ENCODE data around the gene PRELP. TPM values are rescaled to one million over a fixed set of nuclear protein-coding genes. Genes with fewer than 3 reads are reported as not detected.

Gene PRELP
- total and polyA plus RNA-seq, 2 of the 8 experiments (the other 6 are each of a cell fraction or from before 2014, with no cell fraction given), result 0.13 to 0.23 TPM

DNA sequence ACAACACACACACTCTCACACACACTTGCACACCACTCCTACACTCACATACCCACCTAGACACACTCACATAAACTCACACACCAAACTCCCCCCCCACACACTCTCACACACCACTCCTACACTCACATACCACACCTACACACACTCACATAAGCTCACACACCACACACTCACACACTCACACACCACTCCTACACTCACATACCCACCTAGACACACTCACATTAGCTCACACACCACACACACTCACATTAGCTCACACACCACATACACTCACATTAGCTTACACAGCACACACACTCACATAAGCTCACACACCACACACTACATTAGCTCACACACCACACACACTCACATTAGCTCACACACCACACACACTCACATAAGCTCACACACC lies 51.4 kb downstream of the PRELP start:
- Histone ChIP-seq H3K36me3 (ENCODE audit: control insufficient read depth in 2 of 4, insufficient read depth in 4 of 4, low read length in 3 of 4) (no peaks in the 10 kb centered on the region), H2BK5ac (ENCODE audit: low read depth, low read length) (0 out of 2 replicates have a peak overlapping the region, but pooled peaks have one; percentile 60), H3K14ac (ENCODE audit: insufficient read length) (no peak overlapping the region), H2BK12ac (ENCODE audit: low read depth, low read length) (peak overlapping the region; percentile 93; the same call in 1 of the 2 replicates), H2AFZ (ENCODE audit: low read length) (no peak overlapping the region), H2BK120ac (replicated peaks; ENCODE audit: low read depth, low read length) (no peak overlapping the region), H3K9ac (replicated peaks in 1 of 4; ENCODE audit: extremely low read depth in 1 of 4, low read depth in 3 of 4, low read length in 3 of 4) (no peak overlapping the region; a peak in 1 of 7 replicates), H3K9me3 (ENCODE audit: insufficient read depth in 2 of 2, low read depth in 1 of 2, low read length in 1 of 2) (no peaks in the 10 kb centered on the region), H3K27ac (ENCODE audit: low read depth, low read length) (no peak overlapping the region), H4K20me1 (replicated peaks in 1 of 2; ENCODE audit: control insufficient read depth in 1 of 2, insufficient read depth in 2 of 2, low read length in 2 of 2) (peaks cover 0 to 2% of the 10 kb centered on the region in 2 experiments), H3K4ac (replicated peaks; ENCODE audit: insufficient read length, low read depth, low read length) (no peak overlapping the region), H3K4me3 (ENCODE audit: extremely low read depth in 1 of 4, insufficient read depth in 2 of 4, low read depth in 3 of 4, low read length in 4 of 4) (no peak overlapping the region), H4K5ac (ENCODE audit: insufficient read length, low read depth, low read length) (peak overlapping the region; percentile 17), H2BK15ac (ENCODE audit: low read length) (peak overlapping the region; percentile 99; the same call in 1 of the 2 replicates), H3K23ac (ENCODE audit: insufficient read length) (peak overlapping the region; percentile 36), H3K23me2 (ENCODE audit: low read depth, low read length) (peaks cover 9% of the 10 kb centered on the region; the same call in 1 of the 2 replicates), H4K91ac (replicated peaks; ENCODE audit: insufficient read length, low read length) (peak overlapping the region; percentile 64), H3K18ac (ENCODE audit: extremely low read depth, low read length) (no peak overlapping the region), H2AK5ac (ENCODE audit: low read depth, low read length) (peak overlapping the region; percentile 99), H3K27me3 (replicated peaks in 1 of 4; ENCODE audit: control insufficient read depth in 3 of 4, extremely low read depth in 1 of 4, insufficient read depth in 3 of 4, low read length in 3 of 4) (peaks cover 0 to under 1% (median under 1%) of the 10 kb centered on the region in 4 experiments; a peak in 2 of 7 replicates), H3K4me1 (replicated peaks in 1 of 4; ENCODE audit: control insufficient read depth in 3 of 4, insufficient read depth in 4 of 4, low read length in 3 of 4) (peaks cover 3 to 16% (median 14%) of the 10 kb centered on the region in 4 experiments), H3K79me1 (ENCODE audit: low read depth, low read length) (peaks cover 4% of the 10 kb centered on the region; the same call in 1 of the 2 replicates), H3K56ac (replicated peaks; ENCODE audit: insufficient read length, low read depth, low read length) (peak overlapping the region; percentile 95), H3K4me2 (ENCODE audit: insufficient read depth in 1 of 2, low read depth in 2 of 2, low read length in 2 of 2) (no peak overlapping the region), H4K8ac (ENCODE audit: extremely low read depth, insufficient read depth, low read length) (no peak overlapping the region), H2BK20ac (ENCODE audit: low read length) (no peak overlapping the region), H3K79me2 (ENCODE audit: control insufficient read depth in 1 of 2, insufficient read depth in 2 of 2, low read length in 2 of 2) (no peaks in the 10 kb centered on the region)
- no peak for DNase-seq (ENCODE audit: low read depth in 1 of 2, low spot score in 2 of 2)
- CTCF ChIA-PET (ENCODE audit: partially characterized antibody), result interaction anchor here (0.6 to 3.7 kb wide), 16 partner anchors 10 to 175 kb away, joined by 3 to 22 read pairs (median 5); no protein-coding TSS in a partner anchor
- no peak for FAIRE-seq
- POLR2A ChIA-PET (ENCODE audit: partially characterized antibody), result interaction anchor here (0.6 to 1.7 kb wide), 2 partner anchors 8 to 16 kb away, joined by 3 to 7 read pairs; no protein-coding TSS in a partner anchor
- TF ChIP-seq SIN3A (conservative IDR thresholded peaks at IDR 0.05 in 1 of 2, IDR thresholded peaks at IDR 0.05 in 1 of 2; ENCODE audit: low read depth in 1 of 2, low read length in 2 of 2) (no peak), CBX8 (IDR thresholded peaks at IDR 0.05; ENCODE audit: borderline replicate concordance, low read depth, low read length) (no peak), BACH1 (IDR thresholded peaks at IDR 0.05; ENCODE audit: low read length) (no peak), CREB1 (IDR thresholded peaks at IDR 0.05) (no peak), TAF7 (optimal IDR thresholded peaks at IDR 0.05; ENCODE audit: borderline replicate concordance, low read depth, low read length) (no peak), KDM1A (IDR thresholded peaks at IDR 0.05; ENCODE audit: borderline replicate concordance, low read length) (no peak), USF2 (IDR thresholded peaks at IDR 0.05; ENCODE audit: low read length) (no peak), JUN (IDR thresholded peaks at IDR 0.05; ENCODE audit: low read depth, low read length) (no peak)
- TF ChIP-seq, protein P1, sequence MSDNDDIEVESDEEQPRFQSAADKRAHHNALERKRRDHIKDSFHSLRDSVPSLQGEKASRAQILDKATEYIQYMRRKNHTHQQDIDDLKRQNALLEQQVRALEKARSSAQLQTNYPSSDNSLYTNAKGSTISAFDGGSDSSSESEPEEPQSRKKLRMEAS (IDR thresholded peaks at IDR 0.05), result no peak
- TF ChIP-seq, protein P2, sequence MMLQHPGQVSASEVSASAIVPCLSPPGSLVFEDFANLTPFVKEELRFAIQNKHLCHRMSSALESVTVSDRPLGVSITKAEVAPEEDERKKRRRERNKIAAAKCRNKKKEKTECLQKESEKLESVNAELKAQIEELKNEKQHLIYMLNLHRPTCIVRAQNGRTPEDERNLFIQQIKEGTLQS (IDR thresholded peaks at IDR 0.05; ENCODE audit: insufficient read depth, low read depth, low read length), result no peak
